GM21423 (cell line): ENCODE results near the gene TNS4.

ENCODE experiments used
- ATAC-seq: cut with Tn5 transposase; IDR thresholded peaks from one replicate; pipeline ENCODE4 v1.9.1; 2021; ENCODE audit warnings: mild to moderate bottlenecking, moderate library complexity; ENCODE audit not compliant: unreplicated experiment

The TNS4 gene

GRCh38 chr17:40475234-40475908 is 26.1 kb downstream of the TNS4 start:
- no peak for ATAC-seq

- ATAC-seq = no peak
These were observed 26.9 kb downstream of the TNS4 start for GRCh38 chr17:40474419-40475002.

- ATAC-seq = no peak
These were observed 27.7 kb downstream of the TNS4 start for GRCh38 chr17:40473573-40474365.

- ATAC-seq = no peak
These were observed 28.5 kb downstream of the TNS4 start for GRCh38 chr17:40472733-40473452.

GRCh38 chr17:40471846-40472732 is 29.3 kb downstream of the TNS4 start:
- no peak for ATAC-seq

- ATAC-seq = no peak
These were observed 30.2 kb downstream of the TNS4 start for GRCh38 chr17:40470932-40471828.

GRCh38 chr17:40469805-40470675 is 31.4 kb downstream of the TNS4 start:
- no peak for ATAC-seq

GRCh38 chr17:40468560-40468959 is 32.9 kb downstream of the TNS4 start:
- no peak for ATAC-seq

GRCh38 chr17:40467281-40467867 is 34.0 kb downstream of the TNS4 start:
- no peak for ATAC-seq

GRCh38 chr17:40466298-40466971 is 35.0 kb downstream of the TNS4 start:
- ATAC-seq = no peak

GRCh38 chr17:40464392-40464855 is 37.0 kb downstream of the TNS4 start:
- ATAC-seq = no peak

- no peak for ATAC-seq
These were observed 38.3 kb downstream of the TNS4 start for GRCh38 chr17:40463122-40463550.

- no peak for ATAC-seq
These were observed 38.9 kb downstream of the TNS4 start for GRCh38 chr17:40462343-40463121.

GRCh38 chr17:40461732-40462342 is 39.6 kb downstream of the TNS4 start:
- ATAC-seq = no peak

GRCh38 chr17:40460968-40461731 is 40.3 kb downstream of the TNS4 start:
- no peak for ATAC-seq
